ENCODE data around the gene VTI1A.

DNA sequence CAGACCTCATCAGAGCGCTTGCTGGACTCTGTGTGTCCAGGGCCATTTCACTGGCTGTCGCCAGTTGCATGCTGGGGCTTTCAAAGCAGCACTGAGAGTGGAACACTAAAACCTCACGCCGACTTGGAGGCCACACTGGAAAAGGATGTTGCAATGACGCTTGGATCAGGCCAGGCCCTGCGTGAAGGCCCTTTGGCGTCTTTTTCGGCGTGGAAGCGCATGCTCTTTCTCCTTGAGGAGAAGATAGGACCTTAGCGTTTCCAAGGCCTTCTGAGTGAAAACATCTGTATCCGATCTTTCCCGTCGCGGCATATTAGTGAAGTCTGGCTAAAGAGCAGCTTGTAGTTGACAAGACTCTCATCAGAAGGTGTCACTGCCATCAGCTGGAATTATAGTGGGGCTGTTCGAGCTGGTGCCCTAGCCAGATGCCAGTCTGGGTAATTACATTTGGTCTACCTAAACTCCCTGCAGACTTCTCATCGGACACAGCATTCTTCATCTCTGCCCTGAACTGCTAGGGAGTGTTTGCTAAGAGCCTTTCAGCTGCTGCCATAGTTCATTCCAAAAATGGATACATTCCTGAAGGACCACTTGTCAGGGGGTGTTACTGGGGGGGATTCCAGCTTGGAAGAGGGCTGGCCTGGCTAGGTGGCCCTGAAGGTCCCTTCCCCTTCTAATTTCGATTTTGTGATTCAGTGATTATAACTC, 335.3 kb downstream of the VTI1A start:
- TF ChIP-seq, protein P1, sequence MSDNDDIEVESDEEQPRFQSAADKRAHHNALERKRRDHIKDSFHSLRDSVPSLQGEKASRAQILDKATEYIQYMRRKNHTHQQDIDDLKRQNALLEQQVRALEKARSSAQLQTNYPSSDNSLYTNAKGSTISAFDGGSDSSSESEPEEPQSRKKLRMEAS (IDR thresholded peaks at IDR 0.05; ENCODE audit: low read depth, low read length), result no peak
- TF ChIP-seq, protein P2, sequence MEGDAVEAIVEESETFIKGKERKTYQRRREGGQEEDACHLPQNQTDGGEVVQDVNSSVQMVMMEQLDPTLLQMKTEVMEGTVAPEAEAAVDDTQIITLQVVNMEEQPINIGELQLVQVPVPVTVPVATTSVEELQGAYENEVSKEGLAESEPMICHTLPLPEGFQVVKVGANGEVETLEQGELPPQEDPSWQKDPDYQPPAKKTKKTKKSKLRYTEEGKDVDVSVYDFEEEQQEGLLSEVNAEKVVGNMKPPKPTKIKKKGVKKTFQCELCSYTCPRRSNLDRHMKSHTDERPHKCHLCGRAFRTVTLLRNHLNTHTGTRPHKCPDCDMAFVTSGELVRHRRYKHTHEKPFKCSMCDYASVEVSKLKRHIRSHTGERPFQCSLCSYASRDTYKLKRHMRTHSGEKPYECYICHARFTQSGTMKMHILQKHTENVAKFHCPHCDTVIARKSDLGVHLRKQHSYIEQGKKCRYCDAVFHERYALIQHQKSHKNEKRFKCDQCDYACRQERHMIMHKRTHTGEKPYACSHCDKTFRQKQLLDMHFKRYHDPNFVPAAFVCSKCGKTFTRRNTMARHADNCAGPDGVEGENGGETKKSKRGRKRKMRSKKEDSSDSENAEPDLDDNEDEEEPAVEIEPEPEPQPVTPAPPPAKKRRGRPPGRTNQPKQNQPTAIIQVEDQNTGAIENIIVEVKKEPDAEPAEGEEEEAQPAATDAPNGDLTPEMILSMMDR (IDR thresholded peaks at IDR 0.05; ENCODE audit: low read depth, low read length), result no peak

Measured in NB4 (cell line).